ENCODE data around the gene HTR7.
"Not testable (repeated sequence)": the region's sequence is repeated elsewhere in the genome, so short reads cannot be mapped to it uniquely, and the experiment has no call there.

Gene HTR7

GRCh38 chr10:90858461-90858968 lies 676 bp upstream of the HTR7 start:
- DNase-seq (ENCODE audit: low read depth): no peak

- no peak for DNase-seq (ENCODE audit: low read depth)
Measured at GRCh38 chr10:90856964-90857634, 740 bp downstream of the HTR7 start.

DNA sequence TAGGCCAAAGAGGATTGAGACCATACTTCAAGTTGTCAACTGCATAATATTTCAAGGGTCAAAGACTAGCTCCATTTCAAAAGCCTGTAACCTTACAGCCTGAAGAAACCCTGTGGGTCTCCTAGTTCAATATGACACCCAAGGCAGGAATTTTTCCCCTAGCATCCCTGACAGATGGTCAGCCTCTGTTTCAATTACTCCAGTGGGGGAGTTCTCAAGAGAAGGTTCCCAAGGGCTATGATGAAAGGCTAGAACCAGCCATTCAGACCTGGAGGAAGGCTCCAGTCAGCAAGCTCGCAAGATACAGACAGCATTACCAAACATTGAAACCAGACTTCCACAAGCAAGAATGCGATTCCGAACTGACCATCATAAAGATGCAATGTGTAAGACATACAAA lies 1.6 kb downstream of the HTR7 start:
- DNase-seq (ENCODE audit: low read depth): no peak

- DNase-seq (ENCODE audit: low read depth): no peak
Measured at GRCh38 chr10:90855126-90855525, 2.7 kb downstream of the HTR7 start.

- no peak for DNase-seq (ENCODE audit: low read depth)
Measured at GRCh38 chr10:90849956-90850749, 7.7 kb downstream of the HTR7 start.

GRCh38 chr10:90847436-90847835 lies 10.4 kb downstream of the HTR7 start:
- no peak for DNase-seq (ENCODE audit: low read depth)

DNA sequence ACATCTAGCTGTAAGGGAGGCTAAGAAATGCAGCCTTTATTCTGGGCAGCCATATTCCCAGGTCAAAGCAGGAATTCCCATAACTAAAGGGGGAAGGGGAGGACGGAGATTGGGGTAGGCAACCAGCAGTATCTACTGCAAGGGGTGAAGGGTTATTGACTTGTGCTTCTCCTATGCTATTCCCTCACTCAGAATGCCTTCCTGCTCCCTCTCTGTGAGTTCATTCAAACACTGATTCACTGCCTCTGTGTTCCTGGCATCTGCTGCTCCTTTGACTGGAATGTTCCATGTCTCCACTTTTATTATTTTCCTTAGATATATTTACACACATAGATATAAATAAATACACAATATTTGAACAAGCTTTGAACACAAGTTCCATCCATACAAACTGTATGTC lies 11.1 kb downstream of the HTR7 start:
- no peak for DNase-seq (ENCODE audit: low read depth)

DNA sequence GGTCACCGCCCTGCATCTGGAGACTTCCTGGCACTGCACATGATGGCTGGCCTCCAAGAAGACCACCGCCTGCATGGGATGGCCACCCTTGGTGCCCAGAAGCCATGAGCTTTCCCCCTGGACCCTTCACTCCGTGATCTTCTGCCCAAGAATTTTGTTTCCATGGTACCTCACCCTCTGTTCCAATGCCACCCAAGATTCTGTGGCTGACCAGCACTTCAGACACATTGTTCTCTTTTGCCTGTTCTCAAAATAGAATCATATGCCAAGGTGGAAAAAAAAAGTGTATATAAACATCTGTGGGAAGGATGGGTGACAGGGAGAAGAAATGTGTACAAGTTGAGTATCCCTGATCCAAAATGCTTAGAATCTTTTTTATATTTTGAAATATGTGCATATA lies 12.1 kb downstream of the HTR7 start:
- no peak for DNase-seq (ENCODE audit: low read depth)

DNA sequence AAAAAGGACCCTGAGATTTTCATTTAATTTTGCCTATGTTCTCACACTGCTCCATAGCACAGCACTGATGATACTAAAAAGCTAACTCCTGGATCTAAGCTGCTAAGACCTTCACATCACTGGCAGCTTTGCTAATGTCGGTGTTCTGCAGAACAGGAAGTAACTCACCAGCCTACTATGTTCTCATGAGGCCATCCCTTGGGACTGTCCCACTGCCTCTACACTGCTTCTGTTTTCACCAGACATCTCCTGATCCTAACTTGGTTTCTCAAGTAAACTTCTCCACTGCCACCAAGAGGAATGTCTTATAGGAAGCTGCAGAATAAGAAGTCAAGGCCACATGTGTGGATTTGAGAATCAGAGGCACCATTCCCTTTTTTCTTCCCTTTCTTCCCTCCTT lies 15.1 kb downstream of the HTR7 start:
- no peak for DNase-seq (ENCODE audit: low read depth)

GRCh38 chr10:90837486-90837885 lies 20.4 kb downstream of the HTR7 start:
- DNase-seq (ENCODE audit: low read depth): no peak

GRCh38 chr10:90834326-90834725 lies 23.5 kb downstream of the HTR7 start:
- no peak for DNase-seq (ENCODE audit: low read depth)

DNA sequence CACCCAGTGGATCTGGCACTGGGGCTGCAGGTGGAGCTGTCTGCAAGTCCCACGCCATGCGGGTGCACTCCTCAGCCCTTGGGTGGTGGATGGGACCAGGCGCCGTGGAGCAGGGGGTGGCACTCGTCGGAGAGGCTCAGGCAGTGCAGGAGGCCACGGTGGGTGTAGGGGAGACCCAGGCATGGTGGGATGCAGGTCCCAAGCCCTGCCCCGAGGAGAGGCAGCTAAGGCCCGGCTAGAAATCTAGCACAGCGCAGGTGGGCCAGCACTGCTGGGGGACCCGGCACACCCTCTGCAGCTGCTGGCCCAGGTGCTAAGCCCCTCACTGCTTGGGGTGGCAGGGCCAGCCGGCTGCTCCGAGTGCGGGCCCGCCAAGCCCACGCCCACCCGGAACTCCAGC lies 25.7 kb downstream of the HTR7 start:
- DNase-seq (ENCODE audit: low read depth): no peak

DNA sequence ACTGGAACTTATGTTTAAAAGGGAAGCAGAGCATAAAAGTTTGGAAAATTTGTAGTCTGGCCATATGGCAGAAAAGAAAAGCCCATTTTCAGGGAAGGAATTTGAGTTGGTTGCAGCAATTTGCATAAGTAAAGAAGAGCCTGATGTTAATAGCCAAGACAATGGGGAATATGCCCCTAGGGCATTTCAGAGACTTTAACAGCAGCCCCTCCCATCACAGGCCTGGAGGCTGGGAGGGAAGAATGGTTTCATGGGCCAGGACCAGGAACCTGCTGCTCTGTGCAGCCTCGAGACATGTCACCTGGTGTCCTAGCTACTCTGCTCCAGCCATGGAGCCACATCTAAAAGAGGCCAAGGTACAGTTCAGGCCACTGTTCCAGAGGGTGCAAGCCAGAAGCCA lies 35.3 kb downstream of the HTR7 start:
- DNase-seq (ENCODE audit: low read depth): no peak

DNA sequence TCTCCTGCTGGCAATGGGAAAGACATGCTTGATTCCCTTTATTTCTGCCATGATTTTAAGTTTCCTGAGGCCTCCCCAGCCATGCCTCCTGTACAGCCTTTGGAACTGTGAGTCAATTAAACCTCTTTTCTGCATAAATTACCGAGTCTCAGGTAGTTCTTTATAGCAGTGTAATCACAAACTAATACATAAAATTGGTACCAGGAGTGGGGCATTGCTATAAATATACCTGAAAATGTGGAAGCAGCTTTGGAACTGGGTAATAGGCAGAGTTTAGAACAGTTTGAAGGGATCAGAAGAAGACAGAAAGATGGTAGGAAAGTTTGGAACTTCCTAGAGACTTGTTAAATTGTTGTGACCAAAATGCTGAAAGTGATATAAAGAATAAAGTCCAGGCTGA lies 36.0 kb downstream of the HTR7 start:
- not testable (repeated sequence) for DNase-seq (ENCODE audit: low read depth)

DNA sequence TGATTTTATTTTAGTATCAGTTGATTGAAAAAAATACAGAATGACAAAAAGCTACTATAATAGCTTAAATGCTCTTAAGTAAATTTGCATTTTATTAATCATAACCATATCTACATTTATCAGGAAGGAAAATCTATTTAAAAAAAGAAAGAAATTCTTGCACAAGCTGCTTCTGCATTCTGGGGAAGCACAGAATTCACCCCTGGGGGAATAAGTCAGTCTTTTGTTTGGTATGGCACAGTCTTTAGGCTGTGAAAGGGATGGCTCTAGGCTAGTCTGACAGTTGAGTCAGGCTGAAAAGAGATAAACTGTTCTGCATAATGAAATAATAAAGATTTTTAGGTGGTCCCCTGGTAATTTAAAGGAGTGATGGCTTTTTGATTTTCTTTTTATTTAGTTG lies 37.9 kb downstream of the HTR7 start:
- no peak for DNase-seq (ENCODE audit: low read depth)

GRCh38 chr10:90818736-90819135 lies 39.1 kb downstream of the HTR7 start:
- DNase-seq (ENCODE audit: low read depth): no peak

GRCh38 chr10:90817128-90817889 lies 40.5 kb downstream of the HTR7 start:
- DNase-seq (ENCODE audit: low read depth): no peak

- DNase-seq (ENCODE audit: low read depth): no peak
Measured at GRCh38 chr10:90816466-90816865, 41.4 kb downstream of the HTR7 start.

DNA sequence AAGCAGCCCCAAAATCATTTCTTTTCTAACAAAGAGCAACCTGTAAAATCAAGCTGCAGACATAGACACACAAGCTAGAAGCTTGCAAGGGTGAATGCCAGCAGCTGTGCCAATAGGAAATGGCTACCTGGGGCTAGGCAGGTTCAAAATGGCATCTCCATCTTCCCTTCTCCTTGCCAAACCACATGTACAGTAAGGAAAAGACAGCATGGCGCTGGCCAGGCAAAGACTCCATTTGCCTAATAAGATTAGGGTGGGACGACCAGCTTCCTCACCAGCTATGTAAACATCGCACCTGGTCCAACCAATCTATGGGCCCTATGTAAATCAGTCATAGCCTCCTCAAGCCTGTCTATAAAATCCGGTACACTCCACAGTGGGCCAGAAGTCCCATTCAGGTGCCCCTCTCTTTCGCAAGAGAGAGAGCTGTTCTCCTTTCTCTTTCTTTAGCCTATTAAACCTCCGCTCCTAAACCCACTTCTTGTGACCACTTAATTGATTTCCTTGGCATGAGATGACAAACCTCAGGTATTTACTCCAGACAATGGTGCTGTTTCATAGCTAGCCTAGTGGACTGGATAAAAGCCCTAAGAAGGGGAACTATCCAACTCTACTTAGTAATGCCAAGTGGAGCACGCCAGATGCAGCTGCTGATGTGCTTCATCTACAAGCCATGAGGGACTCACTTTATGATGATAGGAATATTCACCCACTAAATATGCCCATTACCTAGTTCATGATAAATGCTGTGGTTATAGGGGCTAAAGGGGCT lies 44.1 kb downstream of the HTR7 start:
- no peak for DNase-seq (ENCODE audit: low read depth)

GRCh38 chr10:90807106-90807505 lies 50.7 kb downstream of the HTR7 start:
- not testable (repeated sequence) for DNase-seq (ENCODE audit: low read depth)

- no peak for DNase-seq (ENCODE audit: low read depth)
Measured at GRCh38 chr10:90806677-90807076, 51.2 kb downstream of the HTR7 start.

GRCh38 chr10:90805206-90805605 lies 52.6 kb downstream of the HTR7 start:
- no peak for DNase-seq (ENCODE audit: low read depth)

All from activated T-cell treated with anti-CD3 and anti-CD28 coated beads for 24 hours (primary cell).